SK-N-SH treated with all-trans-retinoic acid at 6 μM for 48 hours (cell line): ENCODE results near the gene PPARA.

Source experiments
- ATAC-seq: fragments of 200-7000 bp; cut with Tn5 transposase; 3 replicates; pipeline ENCODE4 v1.9.1; 2020; ENCODE audit warnings: mild to moderate bottlenecking, moderate library complexity
- ARNTL ChIP-seq: fragments of 450-650 bp; formaldehyde crosslinking; IDR thresholded peaks from 2 replicates; pipeline ENCODE4 v1.5.0; 2020; ENCODE audit warnings: low read depth, mild to moderate bottlenecking, moderate library complexity, borderline replicate concordance
- BACH2 ChIP-seq: fragments of 250-450 bp; sonication (Bioruptor Pico); IDR thresholded peaks from 2 replicates; pipeline ENCODE4 v1.9.0; 2021; ENCODE audit warnings: mild to moderate bottlenecking, borderline replicate concordance
- CREB5 ChIP-seq: fragments of 250-450 bp; sonication (Bioruptor Pico); IDR thresholded peaks from 2 replicates; pipeline ENCODE4 v1.5.1; 2020; ENCODE audit warnings: low read depth, mild to moderate bottlenecking, moderate library complexity
- CSDC2 ChIP-seq: fragments of 250-450 bp; sonication (Bioruptor Pico); IDR thresholded peaks from 2 replicates; pipeline ENCODE4 v1.5.0; 2020; ENCODE audit warnings: mild to moderate bottlenecking, moderate library complexity
- CSRNP3 ChIP-seq: fragments of 250-450 bp; sonication (Bioruptor Pico); IDR thresholded peaks from 2 replicates; pipeline ENCODE4 v1.5.1; 2021; ENCODE audit warnings: mild to moderate bottlenecking, moderate library complexity
- ESRRG ChIP-seq: fragments of 250-450 bp; sonication (Bioruptor Pico); IDR thresholded peaks from 2 replicates; pipeline ENCODE4 v1.6.1; 2021; ENCODE audit warnings: mild to moderate bottlenecking
- GLIS3 ChIP-seq: fragments of 250-450 bp; sonication (Bioruptor Pico); IDR thresholded peaks from 2 replicates; pipeline ENCODE4 v1.5.0; 2020; ENCODE audit warnings: mild to moderate bottlenecking, moderate library complexity
- ISL1 ChIP-seq: fragments of 250-450 bp; sonication (Bioruptor Pico); IDR thresholded peaks from 2 replicates; pipeline ENCODE4 v2.1.2; 2022; ENCODE audit warnings: mild to moderate bottlenecking, moderate library complexity
- OSR1 ChIP-seq: fragments of 250-450 bp; sonication (Bioruptor Pico); IDR thresholded peaks from 2 replicates; pipeline ENCODE4 v1.8.0; 2022; ENCODE audit warnings: moderate library complexity, mild to moderate bottlenecking, inconsistent platforms
- POU6F1 ChIP-seq: fragments of 250-450 bp; sonication (Bioruptor Pico); IDR thresholded peaks from 2 replicates; pipeline ENCODE4 v1.8.0; 2021; ENCODE audit warnings: low read depth, mild to moderate bottlenecking, moderate library complexity, borderline replicate concordance
- RARB ChIP-seq: fragments of 250-450 bp; sonication (Bioruptor Pico); IDR thresholded peaks from 2 replicates; pipeline ENCODE4 v1.8.0; 2021; ENCODE audit warnings: mild to moderate bottlenecking, moderate library complexity
- TCF4 ChIP-seq: fragments of 250-450 bp; sonication (Bioruptor Pico); IDR thresholded peaks from 2 replicates; pipeline ENCODE4 v1.8.0; 2021; ENCODE audit warnings: mild to moderate bottlenecking, moderate library complexity, borderline replicate concordance
- TOX ChIP-seq: fragments of 250-450 bp; sonication (Bioruptor Pico); IDR thresholded peaks from 2 replicates; pipeline ENCODE4 v1.8.0; 2021; ENCODE audit warnings: mild to moderate bottlenecking, moderate library complexity, borderline replicate concordance
- TSHZ2 ChIP-seq: fragments of 250-450 bp; sonication (Bioruptor Pico); IDR thresholded peaks from 2 replicates; pipeline ENCODE4 v1.5.0; 2020; ENCODE audit warnings: mild to moderate bottlenecking, moderate library complexity
- ZFP3 ChIP-seq: fragments of 250-450 bp; sonication (Bioruptor Pico); IDR thresholded peaks from 2 replicates; pipeline ENCODE4 v1.5.0; 2020; ENCODE audit warnings: mild to moderate bottlenecking, moderate library complexity
- ZFP30 ChIP-seq: fragments of 450-650 bp; formaldehyde crosslinking; IDR thresholded peaks from 2 replicates; pipeline ENCODE4 v1.5.0; 2022; ENCODE audit warnings: mild to moderate bottlenecking, moderate library complexity
- ZNF565 ChIP-seq: fragments of 450-650 bp; formaldehyde crosslinking; conservative IDR thresholded peaks from 2 replicates; pipeline ENCODE4 v1.5.0; 2020; ENCODE audit warnings: low read depth, mild to moderate bottlenecking, moderate library complexity
- ZNF70 ChIP-seq: fragments of 450-650 bp; formaldehyde crosslinking; IDR thresholded peaks from 2 replicates; pipeline ENCODE4 v1.5.0; 2020; ENCODE audit warnings: mild to moderate bottlenecking, moderate library complexity
- ZNF8 ChIP-seq: fragments of 450-650 bp; formaldehyde crosslinking; IDR thresholded peaks from 2 replicates; pipeline ENCODE4 v1.5.0; 2020; ENCODE audit warnings: mild to moderate bottlenecking, moderate library complexity

The PPARA gene

GRCh38 chr22:46116491-46116958, 33.8 kb upstream of the PPARA start (continued):
- TF ChIP-seq POU6F1 (no peak), CREB5 (no peak), OSR1 (CRISPR knock-in tag) (no peak), TCF4 (CRISPR knock-in tag) (no peak)

GRCh38 chr22:46117206-46118199, 32.8 kb upstream of the PPARA start:
- TF ChIP-seq POU6F1 (no peak), CREB5 (no peak), OSR1 (CRISPR knock-in tag) (no peak), ISL1 (CRISPR knock-in tag) (no peak), RARB (no peak), CSDC2 (CRISPR knock-in tag) (no peak), CSRNP3 (CRISPR knock-in tag) (no peak), BACH2 (CRISPR knock-in tag) (no peak), ESRRG (CRISPR knock-in tag) (no peak), ZNF70 (CRISPR knock-in tag) (no peak), TCF4 (CRISPR knock-in tag) (no peak), GLIS3 (no peak), TSHZ2 (no peak), ZNF8 (CRISPR knock-in tag) (no peak), ZFP3 (CRISPR knock-in tag) (no peak), ARNTL (no peak), TOX (CRISPR knock-in tag) (no peak), ZNF565 (CRISPR knock-in tag) (no peak), ZFP30 (CRISPR knock-in tag) (no peak)

More at GRCh38 chr22:46117206-46118199, 32.8 kb upstream of the PPARA start:
- no peak for ATAC-seq
